K562 (cell line): ENCODE results near the gene ENPP7. TPM values are rescaled to one million over a fixed set of nuclear protein-coding genes. Genes with fewer than 3 reads are reported as not detected.

Source experiments
- ATAC-seq: fragments of 200-7000 bp; cut with Tn5 transposase; 3 replicates; pipeline ENCODE4 v1.9.1; 2020; ENCODE audit warnings: moderate library complexity
- BruUV-seq: library from RNA; stranded (reverse); fragments of 400-500 nt; replicated peaks from 2 replicates; lab custom pipeline; 2021; lab: Mats Ljungman, UMichigan
- CTCF ChIA-PET: fragments of 300-600 bp; formaldehyde crosslinking; extraction: SDS; loops from one replicate; lab custom pipeline; 2021; ENCODE audit warnings: low intra/inter-chr PET ratio; lab: Yijun Ruan, JAX
- POLR2A ChIA-PET: fragments of 300-600, 350-650 bp; sonication (Branson Sonifier 250); formaldehyde crosslinking; extraction: SDS; loops from one replicate; lab custom pipeline; 2021; ENCODE audit warnings: antibody characterized with exemption, inconsistent platforms; lab: Yijun Ruan, JAX
- DNase-seq, 4 experiments: peaks; one replicate each; pipeline versions ENCODE4 v3.0.0 to v3.0.0-alpha.2; 2011 to 2018; ENCODE audit warnings: low spot score in 3 of 4, mixed read lengths in 3 of 4; ENCODE audit errors: extremely low read depth in 1 of 4
- FAIRE-seq: peaks from 2 replicates; lab custom pipeline; 2011; peaks lifted over from hg19 to GRCh38; lab: Jason Lieb, UNC
- H2AFZ ChIP-seq: 2 replicates; pipeline ENCODE4 v1.6.0; 2011; ENCODE audit warnings: low read depth, low read length, control low read depth, inconsistent platforms
- H3K27ac ChIP-seq: fragments of 200-600 bp; 3 replicates; pipeline ENCODE4 v1.8.0; 2011; ENCODE audit warnings: low read depth, mild to moderate bottlenecking, control low read depth, inconsistent platforms, low read length, moderate library complexity, mixed read lengths; ENCODE audit errors: extremely low read depth
- H3K27me3 ChIP-seq, 2 experiments: fragments of 300-600 bp in 1 of 2; 2 replicates in 1 of 2; 3 replicates in 1 of 2; pipeline versions ENCODE4 v1.6.0 to v1.8.0; 2011; ENCODE audit warnings: inconsistent platforms in 2 of 2, low read length in 2 of 2, mild to moderate bottlenecking in 1 of 2, mixed read lengths in 1 of 2, moderate library complexity in 1 of 2; ENCODE audit not compliant: control insufficient read depth in 2 of 2, insufficient read depth in 2 of 2
- H3K36me3 ChIP-seq: fragments of 300-600 bp; 3 replicates; pipeline ENCODE4 v1.8.0; 2011; ENCODE audit warnings: mild to moderate bottlenecking, low read length, inconsistent platforms; ENCODE audit not compliant: control insufficient read depth, insufficient read depth
- H3K4me1 ChIP-seq, 2 experiments: fragments of 200-600 bp in 1 of 2; replicated peaks in 1 of 2; 2 replicates in 1 of 2; 3 replicates in 1 of 2; pipeline versions ENCODE4 v1.5.1 to v1.8.0; 2011; ENCODE audit warnings: inconsistent platforms in 2 of 2, low read length in 2 of 2, mild to moderate bottlenecking in 1 of 2, mixed read lengths in 1 of 2, moderate library complexity in 1 of 2; ENCODE audit not compliant: control insufficient read depth in 2 of 2, insufficient read depth in 2 of 2
- H3K4me2 ChIP-seq: 2 replicates; pipeline ENCODE4 v1.6.1; 2011; ENCODE audit warnings: low read length, control low read depth, inconsistent platforms, mixed read lengths; ENCODE audit not compliant: insufficient read depth
- H3K4me3 ChIP-seq: fragments of 200-600 bp; sonication (generic), shearing (Covaris generic); 2 replicates; pipeline ENCODE4 v1.5.1; 2016; ENCODE audit warnings: control low read depth, inconsistent platforms
- H3K79me2 ChIP-seq: fragments of 200-600 bp; 3 replicates; pipeline ENCODE4 v1.8.0; 2011; ENCODE audit warnings: low read length, inconsistent platforms; ENCODE audit not compliant: control insufficient read depth, insufficient read depth
- H3K9ac ChIP-seq, 2 experiments: 2 replicates each; pipeline versions ENCODE4 v1.6.0 to v1.6.1; 2011; ENCODE audit warnings: low read depth in 2 of 2, low read length in 2 of 2, control low read depth in 1 of 2, inconsistent platforms in 1 of 2, mild to moderate bottlenecking in 1 of 2, mixed read lengths in 1 of 2; ENCODE audit not compliant: insufficient read depth in 1 of 2
- H3K9me1 ChIP-seq: one replicate; pipeline ENCODE4 v1.6.0; 2011; ENCODE audit warnings: inconsistent platforms, mild to moderate bottlenecking, low read length, moderate library complexity; ENCODE audit not compliant: control insufficient read depth, insufficient read depth
- H3K9me3 ChIP-seq: replicated peaks from 2 replicates; pipeline ENCODE4 v1.5.1; 2011; ENCODE audit warnings: low read depth, low read length, inconsistent platforms; ENCODE audit not compliant: control insufficient read depth, insufficient read depth
- H4K20me1 ChIP-seq: replicated peaks from 2 replicates; pipeline ENCODE4 v1.6.1; 2011; ENCODE audit warnings: low read length, inconsistent platforms, mixed read lengths; ENCODE audit not compliant: control insufficient read depth, insufficient read depth
- PCBP1 ChIP-seq: fragments of 200-400 bp; formaldehyde crosslinking; IDR thresholded peaks from 2 replicates; pipeline ENCODE4 v1.6.1; 2018; ENCODE audit warnings: mild to moderate bottlenecking, low read depth, low read length; ENCODE audit not compliant: poor library complexity, severe bottlenecking
- POLR2G ChIP-seq: fragments of 200-400 bp; formaldehyde crosslinking; IDR thresholded peaks from 2 replicates; pipeline ENCODE4 v1.6.1; 2017; ENCODE audit warnings: low read depth, mild to moderate bottlenecking, antibody characterized with exemption, low read length, moderate library complexity
- WGBS: fragments of 100-300 bp; shearing (Covaris generic); methylation state at CpG from one replicate; pipeline ENCODE4 v1.1.6; 2016; ENCODE audit warnings: low coverage, mixed read lengths; ENCODE audit not compliant: insufficient coverage; ENCODE audit errors: missing lambda C conversion rate; 5-methylcytosine and 5-hydroxymethylcytosine counted together
- in situ Hi-C: fragments of 300-500 bp; cut with MboI; formaldehyde crosslinking; loops from 4 replicates; pipeline ENCODE4 v1.15.0; 2018; ENCODE audit warnings: inconsistent platforms, mixed read lengths
- intact Hi-C: fragments of 100-400 bp; cut with micrococcal nuclease; formaldehyde crosslinking; loops from 2 replicates; pipeline ENCODE4 v1.14.2; 2022
- microRNA-seq: library from miRNA; unstranded; fragments of <30 nt; microRNA quantifications from one replicate; pipeline ENCODE4, GENCODE V29; 2018; ENCODE audit warnings: borderline microRNAs expressed
- polyA plus RNA-seq, 8 experiments: library from polyadenylated mRNA; depleted of rRNA in 4 of 8; stranded (reverse) in 5 of 8; unstranded in 3 of 8; fragments of >200 nt; fragmentation: Nextera tagmentation in 2 of 8; fragmentation: Illumina TruSeq in 1 of 8; extraction: Ambion mirVana in 2 of 8; extraction: Trizol in 1 of 8; gene quantifications; 2 replicates each; pipeline versions ENCODE4 v1.2.1 to v1.2.3, GENCODE V29; 2011 to 2014; ENCODE audit warnings: inconsistent platforms in 1 of 8, missing spikeins in 1 of 8
- small RNA-seq: library from RNA; depleted of rRNA; stranded (forward); fragments of <200 nt; gene quantifications from one replicate; pipeline ENCODE3, GENCODE V24; 2014
- total RNA-seq, 7 experiments: library from RNA; depleted of rRNA in 6 of 7; stranded (reverse); fragments of >200 nt in 6 of 7; fragmentation: Illumina TruSeq in 2 of 7; extraction: Trizol in 2 of 7; gene quantifications; 2 replicates each; pipeline versions ENCODE4 v1.2.1 to v1.2.3, GENCODE V29; 2011 to 2021; ENCODE audit warnings: low replicate concordance in 1 of 7

The ENPP7 gene
- total and polyA plus RNA-seq, 9 of the 15 experiments (the other 6 are each of a cell fraction or from before 2014, with no cell fraction given), result not detected

DNA sequence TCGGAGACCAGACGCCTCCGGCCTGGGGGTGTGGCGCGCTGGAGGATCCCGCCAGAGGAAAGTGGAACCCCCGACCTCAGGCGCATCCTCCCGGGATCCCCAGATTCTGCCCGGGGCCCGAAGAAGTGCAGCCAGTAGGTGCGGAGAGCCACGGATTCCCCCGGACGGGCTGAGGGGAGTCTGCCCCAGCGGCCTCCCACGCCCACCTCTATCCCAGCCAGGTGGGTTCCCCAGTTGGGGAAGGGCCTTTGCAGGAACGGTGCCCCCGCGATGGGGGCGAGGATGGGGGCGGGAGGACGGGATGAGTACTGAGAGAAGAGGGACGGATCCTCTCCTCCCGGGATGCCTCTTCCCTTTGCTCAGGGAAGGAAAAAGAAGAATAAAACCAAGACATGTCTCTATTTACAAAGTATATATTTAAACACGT is 61.0 kb downstream of the ENPP7 start:
- Histone ChIP-seq H3K9me3 (no peaks in the 10 kb centered on the region), H3K4me3 (no peak overlapping the region)
- TF ChIP-seq PCBP1, result no peak
- 0 out of 2 replicates have a peak, but pooled peaks have one; percentile 33 for TF ChIP-seq POLR2G
- TF ChIP-seq, all 486 proteins: peak for 1
- no peak overlapping the region for H3K9ac ChIP-seq
- ChIA-PET CTCF (interaction anchor here (2.3 kb wide), 1 partner anchor 42 kb away, joined by 8 read pairs; no protein-coding TSS in a partner anchor), POLR2A (interaction anchor here (0.6 kb wide), 1 partner anchor 484 kb away, joined by 3 read pairs; no protein-coding TSS in a partner anchor)
- peaks cover 19% of the 10 kb centered on the region for H3K79me2 ChIP-seq
- no peaks in the 10 kb centered on the region for H3K9me1 ChIP-seq
- H4K20me1 ChIP-seq, result no peaks in the 10 kb centered on the region
- H3K4me2 ChIP-seq, result no peak overlapping the region
- ATAC-seq (no peak), FAIRE-seq (no peak), DNase-seq (no peak)
- H3K27me3 ChIP-seq, result no peaks in the 10 kb centered on the region
- peaks cover 9 to 56% of the 10 kb centered on the region in 2 experiments for H3K4me1 ChIP-seq
- BruUV-seq, result no TSS peak
- no peak overlapping the region for H2AFZ ChIP-seq
- peaks cover 20% of the 10 kb centered on the region; the same call in 2 of the 3 replicates for H3K36me3 ChIP-seq
- no peak overlapping the region for H3K27ac ChIP-seq
- 93% methylated on average over 3 of the region's 26 CpGs for WGBS
- intact Hi-C loops, result no loop called here
- in situ Hi-C loops, result loop anchor here (5.0 kb wide), 1 partner anchor 44 kb away; no protein-coding TSS in a partner anchor

Small RNA genes within 50 kb of the gene (microRNA-seq; reads per million reads assigned to microRNA genes)
- not detected for gene MIR4739

Small RNA genes within 50 kb of the gene (small RNA-seq; reads per million reads assigned to genes)
- not detected for gene MIR4739

Other genes starting within 250 kb of the ENPP7 start
- not detected in 2 replicates for gene RBFOX3, start 119.9 kb upstream of the ENPP7 start, total RNA-seq (2014; rRNA removed)
- not detected in 2 replicates for gene RBFOX3, start 119.9 kb upstream of the ENPP7 start, total RNA-seq (2014; rRNA removed; fragmentation: Illumina TruSeq; extraction: Trizol)
- not detected in 2 replicates for gene RBFOX3, start 119.9 kb upstream of the ENPP7 start, total RNA-seq (2015; rRNA removed; fragmentation: Illumina TruSeq; extraction: Trizol)
- not detected in 2 replicates for gene RBFOX3, start 119.9 kb upstream of the ENPP7 start, total RNA-seq (2021)
- not detected in 2 replicates for gene RBFOX3, start 119.9 kb upstream of the ENPP7 start, polyA plus RNA-seq (2011; rRNA removed)
- not detected in 2 replicates for gene RBFOX3, start 119.9 kb upstream of the ENPP7 start, polyA plus RNA-seq (2014; fragmentation: Illumina TruSeq; extraction: Trizol)
- not detected for gene RBFOX3, start 119.9 kb upstream of the ENPP7 start, polyA plus RNA-seq (2014; fragmentation: Nextera tagmentation; extraction: Ambion mirVana)
- gene RBFOX3, start 119.9 kb upstream of the ENPP7 start, polyA plus RNA-seq (2014; rRNA removed), result not detected in 2 replicates
- gene CBX2, start 47.2 kb downstream of the ENPP7 start, total RNA-seq (2014; rRNA removed), result 18.2 and 23.6 TPM in 2 replicates
- gene CBX2, start 47.2 kb downstream of the ENPP7 start, total RNA-seq (2014; rRNA removed; fragmentation: Illumina TruSeq; extraction: Trizol), result 6.9 and 8.4 TPM in 2 replicates
- gene CBX2, start 47.2 kb downstream of the ENPP7 start, total RNA-seq (2015; rRNA removed; fragmentation: Illumina TruSeq; extraction: Trizol), result 16.5 and 18.1 TPM in 2 replicates
- 26.9 and 28.5 TPM in 2 replicates for gene CBX2, start 47.2 kb downstream of the ENPP7 start, total RNA-seq (2021)
- gene CBX2, start 47.2 kb downstream of the ENPP7 start, polyA plus RNA-seq (2011; rRNA removed), result 13.9 and 18.3 TPM in 2 replicates
- 13.9 and 16.9 TPM in 2 replicates for gene CBX2, start 47.2 kb downstream of the ENPP7 start, polyA plus RNA-seq (2014; fragmentation: Illumina TruSeq; extraction: Trizol)
- gene CBX2, start 47.2 kb downstream of the ENPP7 start, polyA plus RNA-seq (2014; fragmentation: Nextera tagmentation; extraction: Ambion mirVana), result 1 to 10 TPM in 1 of 2 experiments, under 1 TPM in 1; 0.66 to 1.0 TPM
- gene CBX2, start 47.2 kb downstream of the ENPP7 start, polyA plus RNA-seq (2014; rRNA removed), result 17.4 and 18.4 TPM in 2 replicates
- gene CBX8, start 66.1 kb downstream of the ENPP7 start, total RNA-seq (2014; rRNA removed), result 4.9 and 7.1 TPM in 2 replicates
- 1.8 and 1.9 TPM in 2 replicates for gene CBX8, start 66.1 kb downstream of the ENPP7 start, total RNA-seq (2014; rRNA removed; fragmentation: Illumina TruSeq; extraction: Trizol)
- 6.6 and 6.7 TPM in 2 replicates for gene CBX8, start 66.1 kb downstream of the ENPP7 start, total RNA-seq (2015; rRNA removed; fragmentation: Illumina TruSeq; extraction: Trizol)
- gene CBX8, start 66.1 kb downstream of the ENPP7 start, total RNA-seq (2021), result 11.9 and 12.0 TPM in 2 replicates
- gene CBX8, start 66.1 kb downstream of the ENPP7 start, polyA plus RNA-seq (2011; rRNA removed), result 0.52 and 0.72 TPM in 2 replicates
- 2.6 and 3.4 TPM in 2 replicates for gene CBX8, start 66.1 kb downstream of the ENPP7 start, polyA plus RNA-seq (2014; fragmentation: Illumina TruSeq; extraction: Trizol)
- gene CBX8, start 66.1 kb downstream of the ENPP7 start, polyA plus RNA-seq (2014; fragmentation: Nextera tagmentation; extraction: Ambion mirVana), result under 1 TPM; 0.08 to 0.21 TPM
- gene CBX8, start 66.1 kb downstream of the ENPP7 start, polyA plus RNA-seq (2014; rRNA removed), result 4.7 and 6.7 TPM in 2 replicates
- gene CBX4, start 108.5 kb downstream of the ENPP7 start, total RNA-seq (2014; rRNA removed), result 42.3 and 42.4 TPM in 2 replicates
- 4.4 and 4.7 TPM in 2 replicates for gene CBX4, start 108.5 kb downstream of the ENPP7 start, total RNA-seq (2014; rRNA removed; fragmentation: Illumina TruSeq; extraction: Trizol)
- gene CBX4, start 108.5 kb downstream of the ENPP7 start, total RNA-seq (2015; rRNA removed; fragmentation: Illumina TruSeq; extraction: Trizol), result 13.5 and 14.7 TPM in 2 replicates
- gene CBX4, start 108.5 kb downstream of the ENPP7 start, total RNA-seq (2021), result 48.5 and 50.5 TPM in 2 replicates
- gene CBX4, start 108.5 kb downstream of the ENPP7 start, polyA plus RNA-seq (2011; rRNA removed), result 7.8 and 13.5 TPM in 2 replicates
- 10.0 and 16.4 TPM in 2 replicates for gene CBX4, start 108.5 kb downstream of the ENPP7 start, polyA plus RNA-seq (2014; fragmentation: Illumina TruSeq; extraction: Trizol)
- 1 to 10 TPM in 1 of 2 experiments, under 1 TPM in 1; 0.98 to 1.1 TPM for gene CBX4, start 108.5 kb downstream of the ENPP7 start, polyA plus RNA-seq (2014; fragmentation: Nextera tagmentation; extraction: Ambion mirVana)
- gene CBX4, start 108.5 kb downstream of the ENPP7 start, polyA plus RNA-seq (2014; rRNA removed), result 34.8 and 40.7 TPM in 2 replicates